Stimulated activated CD8-positive, alpha-beta memory T cell treated with anti-CD3 and anti-CD28 coated beads, Interleukin-15, amount 100 ng/mL, for 1 hour (primary cell): ENCODE measurements around the gene CELA3A.
"Not testable (repeated sequence)": the region's sequence is repeated elsewhere in the genome, so short reads cannot be mapped to it uniquely, and the experiment has no call there.

Experiments
- DNase-seq: peaks from one replicate; pipeline ENCODE4 v3.0.0-alpha.2; 2020; ENCODE audit warnings: low read depth

Gene CELA3A

GRCh38 chr1:22001409-22001808 lies at the start of gene CELA3A:
TSS of gene CELA3A (plus strand) at chr1:22001657. CDS start at chr1:22001675, 18 bp downstream.
- DNase-seq = no peak

GRCh38 chr1:21952786-21953520 lies 48.5 kb upstream of the CELA3A start:
- DNase-seq = no peak

- DNase-seq = no peak
Measured at GRCh38 chr1:21955058-21955457, 46.4 kb upstream of the CELA3A start.

- DNase-seq = no peak
Measured at GRCh38 chr1:21955501-21956281, 45.8 kb upstream of the CELA3A start.

- no peak for DNase-seq
Measured at GRCh38 chr1:21956720-21957552, 44.5 kb upstream of the CELA3A start.

- no peak for DNase-seq
Measured at GRCh38 chr1:21961337-21961736, 40.1 kb upstream of the CELA3A start.

- no peak for DNase-seq
Measured at GRCh38 chr1:21961799-21962198, 39.7 kb upstream of the CELA3A start.

- DNase-seq = peak; percentile 77
Measured at GRCh38 chr1:21963477-21964217, 37.8 kb upstream of the CELA3A start.

- DNase-seq = no peak
Measured at GRCh38 chr1:21966247-21967000, 35.0 kb upstream of the CELA3A start.

- not testable (repeated sequence) for DNase-seq
Measured at GRCh38 chr1:21967216-21967615, 34.2 kb upstream of the CELA3A start.

- not testable (repeated sequence) for DNase-seq
Measured at GRCh38 chr1:21969066-21969465, 32.4 kb upstream of the CELA3A start.

GRCh38 chr1:21970523-21970922 lies 30.9 kb upstream of the CELA3A start:
- DNase-seq = not testable (repeated sequence)

- DNase-seq = not testable (repeated sequence)
Measured at GRCh38 chr1:21972973-21973441, 28.4 kb upstream of the CELA3A start.

GRCh38 chr1:21973948-21974347 lies 27.5 kb upstream of the CELA3A start:
- DNase-seq = not testable (repeated sequence)

- DNase-seq = not testable (repeated sequence)
Measured at GRCh38 chr1:21974699-21975098, 26.8 kb upstream of the CELA3A start.

GRCh38 chr1:21975296-21975695 lies 26.2 kb upstream of the CELA3A start:
- not testable (repeated sequence) for DNase-seq

GRCh38 chr1:21976703-21977239 lies 24.7 kb upstream of the CELA3A start, which contains the start of gene CELA3B:
TSS of gene CELA3B (plus strand) at chr1:21977022. CDS start at chr1:21977040, 18 bp downstream.
- not testable (repeated sequence) for DNase-seq

- DNase-seq = not testable (repeated sequence)
Measured at GRCh38 chr1:21978209-21978608, 23.2 kb upstream of the CELA3A start.

- not testable (repeated sequence) for DNase-seq
Measured at GRCh38 chr1:21980515-21981220, 20.8 kb upstream of the CELA3A start.

GRCh38 chr1:21981253-21981652 lies 20.2 kb upstream of the CELA3A start:
- not testable (repeated sequence) for DNase-seq
